C4-2B (cell line): ENCODE results near the gene PFN1.

Source experiments
- CTCF ChIP-seq: fragments of 450-650 bp; conservative IDR thresholded peaks from 2 replicates; pipeline ENCODE4 v1.5.1; 2017; ENCODE audit warnings: mild to moderate bottlenecking
- ZFX ChIP-seq: fragments of 450-650 bp; IDR thresholded peaks from 2 replicates; pipeline ENCODE4 v1.6.1; 2017

- TF ChIP-seq CTCF (no peak), ZFX (no peak)
Measured at GRCh38 chr17:4969047-4969550, 20.8 kb upstream of the PFN1 start.
